ENCODE data around the gene SPOCD1.

DNA sequence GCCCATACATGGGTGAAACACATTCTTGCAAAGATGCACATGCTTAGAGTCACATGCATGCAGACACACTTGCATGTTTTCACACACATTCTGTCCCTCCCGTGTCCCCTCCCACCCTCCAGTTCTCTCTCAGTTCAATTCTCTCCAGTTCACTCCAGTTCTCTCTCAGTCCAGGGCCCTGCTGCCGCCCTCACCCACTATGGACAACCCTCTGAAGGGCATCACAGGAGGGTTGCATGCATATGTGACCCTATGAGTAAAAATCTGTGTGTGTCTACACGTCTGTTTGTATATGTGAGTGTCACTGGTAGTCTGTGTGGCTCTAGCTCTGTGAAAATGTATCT is 29.9 kb downstream of the SPOCD1 start:
- TF ChIP-seq, protein P1, sequence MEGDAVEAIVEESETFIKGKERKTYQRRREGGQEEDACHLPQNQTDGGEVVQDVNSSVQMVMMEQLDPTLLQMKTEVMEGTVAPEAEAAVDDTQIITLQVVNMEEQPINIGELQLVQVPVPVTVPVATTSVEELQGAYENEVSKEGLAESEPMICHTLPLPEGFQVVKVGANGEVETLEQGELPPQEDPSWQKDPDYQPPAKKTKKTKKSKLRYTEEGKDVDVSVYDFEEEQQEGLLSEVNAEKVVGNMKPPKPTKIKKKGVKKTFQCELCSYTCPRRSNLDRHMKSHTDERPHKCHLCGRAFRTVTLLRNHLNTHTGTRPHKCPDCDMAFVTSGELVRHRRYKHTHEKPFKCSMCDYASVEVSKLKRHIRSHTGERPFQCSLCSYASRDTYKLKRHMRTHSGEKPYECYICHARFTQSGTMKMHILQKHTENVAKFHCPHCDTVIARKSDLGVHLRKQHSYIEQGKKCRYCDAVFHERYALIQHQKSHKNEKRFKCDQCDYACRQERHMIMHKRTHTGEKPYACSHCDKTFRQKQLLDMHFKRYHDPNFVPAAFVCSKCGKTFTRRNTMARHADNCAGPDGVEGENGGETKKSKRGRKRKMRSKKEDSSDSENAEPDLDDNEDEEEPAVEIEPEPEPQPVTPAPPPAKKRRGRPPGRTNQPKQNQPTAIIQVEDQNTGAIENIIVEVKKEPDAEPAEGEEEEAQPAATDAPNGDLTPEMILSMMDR (IDR thresholded peaks at IDR 0.05): no peak
- no peak for TF ChIP-seq ZFX (IDR thresholded peaks at IDR 0.05; ENCODE audit: borderline replicate concordance)
